Measurements from ENCODE around the gene DHX15. TPM values are rescaled to one million over a fixed set of nuclear protein-coding genes. Genes with fewer than 3 reads are reported as not detected.

DHX15 gene
- total and polyA plus RNA-seq, 2 of the 13 experiments (the other 11 are each of a cell fraction or from before 2014, with no cell fraction given): 92.9 to 165 TPM

DNA sequence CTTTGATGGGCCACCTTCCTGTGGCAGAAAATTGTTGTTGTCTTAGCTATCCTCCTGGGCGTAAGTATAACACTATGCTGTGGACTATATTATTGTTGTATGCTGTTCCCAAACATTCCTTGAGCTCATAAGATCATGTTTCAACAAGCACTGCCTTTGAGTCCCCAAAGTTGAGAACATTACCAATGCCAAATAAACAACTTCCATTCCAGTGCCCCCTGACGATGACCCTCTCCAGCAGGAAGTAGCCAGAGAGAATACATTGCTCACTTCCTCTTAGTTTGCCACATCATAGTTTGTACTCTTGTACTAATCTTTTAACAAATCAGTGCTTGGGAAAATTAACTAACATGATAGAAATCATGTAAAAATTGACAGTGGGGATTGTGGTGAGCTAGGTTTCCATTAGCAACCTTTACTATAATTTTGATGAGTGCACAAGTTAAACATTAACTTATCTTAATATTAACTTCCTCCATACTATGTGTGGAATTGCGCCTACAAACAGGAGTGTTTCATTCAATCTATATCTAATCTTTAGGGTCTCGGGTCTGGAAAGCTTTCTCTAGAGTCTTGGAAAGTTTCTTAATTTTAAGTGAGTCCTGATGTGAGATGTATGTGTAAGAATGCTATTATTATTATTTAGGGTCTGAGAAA is 20.3 kb upstream of the DHX15 start:
- Histone ChIP-seq H3K36me3 (replicated peaks in 1 of 2; ENCODE audit: control insufficient read depth in 1 of 2, insufficient read depth in 2 of 2, low read length in 2 of 2) (no peaks in the 10 kb centered on the region; a peak in 1 of 5 replicates), H3K4me3 (replicated peaks in 1 of 3; ENCODE audit: insufficient read depth in 1 of 3, low read depth in 2 of 3, low read length in 3 of 3) (no peak overlapping the region), H3K4me2 (ENCODE audit: low read depth, low read length) (no peak overlapping the region), H3K9ac (ENCODE audit: insufficient read depth, low read depth, low read length) (no peak overlapping the region), H3K79me2 (ENCODE audit: insufficient read depth, low read length) (no peaks in the 10 kb centered on the region), H3K27ac (ENCODE audit: extremely low read length, insufficient read depth, low read length) (no peak overlapping the region), H3K27me3 (ENCODE audit: control insufficient read depth in 1 of 2, insufficient read depth in 2 of 2, low read length in 2 of 2) (no peaks in the 10 kb centered on the region), H4K20me1 (ENCODE audit: insufficient read depth, low read length) (no peaks in the 10 kb centered on the region), H3K4me1 (ENCODE audit: insufficient read depth, low read length) (no peaks in the 10 kb centered on the region), H2AFZ (ENCODE audit: low read length) (no peak overlapping the region), H3K9me3 (ENCODE audit: low read length) (no peaks in the 10 kb centered on the region)
- CTCF ChIA-PET (ENCODE audit: low intra/inter-chr PET ratio, low total read pairs): no interaction called here
- BruUV-seq (replicated peaks): no TSS peak
- ATAC-seq: no peak
- in situ Hi-C loops (cut with HindIII; ENCODE audit: extremely low pct_ligation_motif_present, low pct_unique_long_range_greater_than_20kb) (no loop called here), intact Hi-C loops (cut with micrococcal nuclease; ENCODE audit: unreplicated experiment) (no loop called here)
- FAIRE-seq: no peak
- 35% methylated on average over 3 of the region's 4 CpGs for WGBS (ENCODE audit: low lambda C conversion rate)
- no peak for TF ChIP-seq MATR3 (CRISPR knock-in tag; IDR thresholded peaks at IDR 0.05)
- TF ChIP-seq KLF6 (CRISPR knock-in tag; IDR thresholded peaks at IDR 0.05): no peak
- TF ChIP-seq, protein P1, sequence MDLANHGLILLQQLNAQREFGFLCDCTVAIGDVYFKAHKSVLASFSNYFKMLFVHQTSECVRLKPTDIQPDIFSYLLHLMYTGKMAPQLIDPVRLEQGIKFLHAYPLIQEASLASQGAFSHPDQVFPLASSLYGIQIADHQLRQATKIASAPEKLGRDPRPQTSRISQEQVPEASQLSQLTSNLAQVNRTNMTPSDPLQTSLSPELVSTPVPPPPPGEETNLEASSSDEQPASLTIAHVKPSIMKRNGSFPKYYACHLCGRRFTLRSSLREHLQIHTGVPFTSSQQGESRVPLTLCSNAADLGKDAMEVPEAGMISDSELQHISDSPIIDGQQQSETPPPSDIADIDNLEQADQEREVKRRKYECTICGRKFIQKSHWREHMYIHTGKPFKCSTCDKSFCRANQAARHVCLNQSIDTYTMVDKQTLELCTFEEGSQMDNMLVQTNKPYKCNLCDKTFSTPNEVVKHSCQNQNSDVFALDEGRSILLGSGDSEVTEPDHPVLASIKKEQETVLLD (CRISPR knock-in tag; IDR thresholded peaks at IDR 0.05; ENCODE audit: low read depth): no peak
- no peak for TF ChIP-seq GABPA (IDR thresholded peaks at IDR 0.05; ENCODE audit: low read depth, low read length)
- TF ChIP-seq GABPA (CRISPR knock-in tag; IDR thresholded peaks at IDR 0.05; ENCODE audit: low read depth): peak; percentile 37; the same call in 1 of the 2 replicates
- TF ChIP-seq RARA (CRISPR knock-in tag; IDR thresholded peaks at IDR 0.05): no peak
- no peak for TF ChIP-seq GLI4 (CRISPR knock-in tag; IDR thresholded peaks at IDR 0.05; ENCODE audit: borderline replicate concordance)
- TF ChIP-seq HMG20A (CRISPR knock-in tag; IDR thresholded peaks at IDR 0.05; ENCODE audit: borderline replicate concordance): no peak
- POLR2A ChIA-PET: no interaction called here
- DNase-seq (ENCODE audit: low spot score): no peak

DNA sequence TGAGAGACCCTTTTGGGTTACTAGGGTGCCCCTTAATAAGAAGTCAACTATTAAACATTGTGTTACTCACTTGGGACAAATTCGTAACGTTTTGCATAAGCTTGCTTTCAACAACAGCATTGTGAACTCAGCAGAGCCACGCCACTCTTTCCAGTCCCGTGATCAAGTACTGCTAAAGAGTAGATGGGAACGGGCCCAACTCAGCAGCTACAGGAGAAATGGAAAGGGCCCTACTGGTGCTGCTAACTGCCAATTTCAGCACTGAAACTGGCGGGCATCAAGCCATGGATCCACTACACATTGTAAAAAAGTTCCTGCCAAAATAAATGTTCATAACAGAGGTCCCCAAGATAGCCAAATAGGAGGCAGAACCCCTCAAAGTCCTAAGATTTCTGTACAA is 19.0 kb upstream of the DHX15 start:
- H4K20me1 ChIP-seq (ENCODE audit: insufficient read depth, low read length): no peaks in the 10 kb centered on the region
- no peaks in the 10 kb centered on the region; a peak in 1 of 5 replicates for H3K36me3 ChIP-seq (replicated peaks in 1 of 2; ENCODE audit: control insufficient read depth in 1 of 2, insufficient read depth in 2 of 2, low read length in 2 of 2)
- BruUV-seq (replicated peaks): no TSS peak
- ChIA-PET POLR2A (no interaction called here), CTCF (ENCODE audit: low intra/inter-chr PET ratio, low total read pairs) (no interaction called here)
- no peak overlapping the region for H3K4me2 ChIP-seq (ENCODE audit: low read depth, low read length)
- no peak for FAIRE-seq
- H3K27me3 ChIP-seq (ENCODE audit: control insufficient read depth in 1 of 2, insufficient read depth in 2 of 2, low read length in 2 of 2): no peaks in the 10 kb centered on the region
- intact Hi-C loops (cut with micrococcal nuclease; ENCODE audit: unreplicated experiment): no loop called here
- no peak for ATAC-seq
- H3K9me3 ChIP-seq (ENCODE audit: low read length): no peaks in the 10 kb centered on the region
- no peaks in the 10 kb centered on the region for H3K79me2 ChIP-seq (ENCODE audit: insufficient read depth, low read length)
- H2AFZ ChIP-seq (ENCODE audit: low read length): no peak overlapping the region
- DNase-seq (ENCODE audit: low spot score): no peak
- no peak overlapping the region for H3K9ac ChIP-seq (ENCODE audit: insufficient read depth, low read depth, low read length)
- peaks cover 2% of the 10 kb centered on the region for H3K4me1 ChIP-seq (ENCODE audit: insufficient read depth, low read length)
- H3K4me3 ChIP-seq (replicated peaks in 1 of 3; ENCODE audit: insufficient read depth in 1 of 3, low read depth in 2 of 3, low read length in 3 of 3): no peak overlapping the region
- in situ Hi-C loops (cut with HindIII; ENCODE audit: extremely low pct_ligation_motif_present, low pct_unique_long_range_greater_than_20kb): no loop called here
- no peak overlapping the region for H3K27ac ChIP-seq (ENCODE audit: extremely low read length, insufficient read depth, low read length)
- WGBS (ENCODE audit: low lambda C conversion rate): 34% methylated on average over 6 of the region's 6 CpGs
- TF ChIP-seq ZNF136 (CRISPR knock-in tag; IDR thresholded peaks at IDR 0.05; ENCODE audit: low read depth) (no peak), ZNF547 (CRISPR knock-in tag; IDR thresholded peaks at IDR 0.05) (no peak), PHF5A (CRISPR knock-in tag; IDR thresholded peaks at IDR 0.05; ENCODE audit: low read depth, unreplicated experiment) (no peak), ZSCAN31 (CRISPR knock-in tag; IDR thresholded peaks at IDR 0.05; ENCODE audit: low read depth) (no peak), ZNF280B (CRISPR knock-in tag; IDR thresholded peaks at IDR 0.05; ENCODE audit: borderline replicate concordance) (no peak)
- TF ChIP-seq, protein P2, sequence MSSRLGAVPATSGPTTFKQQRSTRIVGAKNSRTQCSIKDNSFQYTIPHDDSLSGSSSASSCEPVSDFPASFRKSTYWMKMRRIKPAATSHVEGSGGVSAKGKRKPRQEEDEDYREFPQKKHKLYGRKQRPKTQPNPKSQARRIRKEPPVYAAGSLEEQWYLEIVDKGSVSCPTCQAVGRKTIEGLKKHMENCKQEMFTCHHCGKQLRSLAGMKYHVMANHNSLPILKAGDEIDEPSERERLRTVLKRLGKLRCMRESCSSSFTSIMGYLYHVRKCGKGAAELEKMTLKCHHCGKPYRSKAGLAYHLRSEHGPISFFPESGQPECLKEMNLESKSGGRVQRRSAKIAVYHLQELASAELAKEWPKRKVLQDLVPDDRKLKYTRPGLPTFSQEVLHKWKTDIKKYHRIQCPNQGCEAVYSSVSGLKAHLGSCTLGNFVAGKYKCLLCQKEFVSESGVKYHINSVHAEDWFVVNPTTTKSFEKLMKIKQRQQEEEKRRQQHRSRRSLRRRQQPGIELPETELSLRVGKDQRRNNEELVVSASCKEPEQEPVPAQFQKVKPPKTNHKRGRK (CRISPR knock-in tag; IDR thresholded peaks at IDR 0.05): no peak

All from HepG2 (cell line).